Measurements from ENCODE around the gene ZNF436.
A peak's percentile ranks its signal among the peaks of the same experiment; 100 is the strongest.
"Not testable (repeated sequence)": the region's sequence is repeated elsewhere in the genome, so short reads cannot be mapped to it uniquely, and the experiment has no call there.

The ZNF436 gene

DNA sequence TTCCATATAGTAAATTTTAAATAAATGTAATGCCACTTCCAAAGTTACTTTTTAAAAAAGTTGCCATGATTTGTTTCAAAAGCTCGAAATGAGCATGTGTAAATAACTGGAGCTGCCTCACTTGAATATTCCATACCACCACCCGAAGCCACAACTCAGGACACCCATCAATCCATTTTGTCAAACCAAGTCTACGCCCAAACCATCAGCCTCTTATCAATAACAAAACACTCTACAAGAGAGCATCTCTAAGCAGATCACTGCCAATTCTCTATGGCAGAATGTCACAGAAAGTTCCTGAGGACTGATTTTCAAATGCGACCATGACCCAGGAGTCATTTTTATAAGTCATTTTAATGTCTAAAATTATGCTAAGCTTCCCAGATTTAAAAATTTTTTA, 30.0 kb downstream of the ZNF436 start:
- H3K4me3 ChIP-seq (ENCODE audit: low read depth in 1 of 5, low read length in 5 of 5) = no peak overlapping the region
- H3K4me1 ChIP-seq (ENCODE audit: control insufficient read depth in 5 of 5, insufficient read depth in 5 of 5, low read length in 5 of 5) = peaks cover 0 to 50% (median 43%) of the 10 kb centered on the region in 5 donors
- H3K36me3 ChIP-seq (ENCODE audit: control insufficient read depth in 5 of 5, insufficient read depth in 5 of 5, low read length in 5 of 5) = peaks cover 4 to 23% (median 16%) of the 10 kb centered on the region in 5 donors
- H3K9ac ChIP-seq (ENCODE audit: low read length in 5 of 5) = no peak overlapping the region
- no peaks in the 10 kb centered on the region for H3K27me3 ChIP-seq (ENCODE audit: control insufficient read depth in 5 of 5, insufficient read depth in 4 of 5, low read length in 5 of 5)
- H3K27ac ChIP-seq (ENCODE audit: low read depth, low read length) = no peak overlapping the region
- H3K9me3 ChIP-seq (ENCODE audit: control insufficient read depth in 5 of 5, low read length in 5 of 5) = no peaks in the 10 kb centered on the region

DNA sequence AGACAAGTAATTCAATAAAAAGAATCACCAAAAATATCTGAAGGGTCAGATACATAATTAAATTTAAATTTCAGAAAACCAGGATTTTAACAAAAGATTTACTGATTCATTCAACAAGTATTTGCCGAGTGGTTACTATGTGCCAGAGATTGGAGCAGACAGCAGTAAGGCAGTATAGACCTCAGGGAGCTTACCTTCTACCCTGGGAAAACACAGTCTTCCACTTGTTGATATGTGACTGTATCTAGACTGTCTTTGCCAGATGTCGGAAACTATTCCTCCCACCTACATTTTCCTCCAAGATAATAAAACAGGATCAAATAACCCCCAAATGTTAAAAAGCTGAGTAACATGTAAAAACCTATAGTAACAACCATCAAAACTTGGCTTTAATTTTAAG, 31.8 kb downstream of the ZNF436 start:
- H3K4me1 ChIP-seq (ENCODE audit: control insufficient read depth in 5 of 5, insufficient read depth in 5 of 5, low read length in 5 of 5) = peaks cover 0 to 46% (median 38%) of the 10 kb centered on the region in 5 donors

DNA sequence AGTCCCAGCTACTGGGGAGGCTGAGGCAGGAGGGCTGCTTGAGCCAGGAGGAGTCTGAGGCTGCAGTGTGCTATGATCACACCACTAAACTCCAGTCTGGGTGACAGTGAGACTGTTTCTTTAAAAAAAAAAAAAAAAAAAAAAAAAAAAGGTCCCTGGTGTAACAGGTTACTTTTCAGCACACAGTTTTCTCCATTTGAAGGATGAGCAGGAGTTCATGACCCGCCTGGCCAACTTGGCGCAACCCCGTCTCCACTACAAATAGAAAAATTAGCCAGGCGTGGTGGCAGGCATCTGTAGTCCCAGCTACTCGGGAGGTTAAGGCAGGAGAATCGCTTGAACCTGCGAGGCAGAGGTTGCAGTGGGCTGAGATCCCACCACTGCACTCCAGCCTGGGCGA, 37.9 kb downstream of the ZNF436 start:
- H3K9me3 ChIP-seq (ENCODE audit: control insufficient read depth in 5 of 5, low read length in 5 of 5) = no peaks in the 10 kb centered on the region
- no peak overlapping the region for H3K9ac ChIP-seq (ENCODE audit: low read length in 5 of 5)
- H3K4me3 ChIP-seq (ENCODE audit: low read depth in 1 of 5, low read length in 5 of 5) = no peak overlapping the region
- no peaks in the 10 kb centered on the region for H3K27me3 ChIP-seq (ENCODE audit: control insufficient read depth in 5 of 5, insufficient read depth in 4 of 5, low read length in 5 of 5)
- peak overlapping the region; percentile 32 for H3K27ac ChIP-seq (ENCODE audit: low read depth, low read length)
- peaks cover 0 to 14% (median 9%) of the 10 kb centered on the region in 5 donors for H3K4me1 ChIP-seq (ENCODE audit: control insufficient read depth in 5 of 5, insufficient read depth in 5 of 5, low read length in 5 of 5)
- peaks cover 10 to 86% (median 50%) of the 10 kb centered on the region in 5 donors for H3K36me3 ChIP-seq (ENCODE audit: control insufficient read depth in 5 of 5, insufficient read depth in 5 of 5, low read length in 5 of 5)

More for the DNA sequence above, 31.8 kb downstream of the ZNF436 start:
- no peak overlapping the region for H3K4me3 ChIP-seq (ENCODE audit: low read depth in 1 of 5, low read length in 5 of 5)
- no peak overlapping the region for H3K9ac ChIP-seq (ENCODE audit: low read length in 5 of 5)
- H3K27ac ChIP-seq (ENCODE audit: low read depth, low read length) = peak overlapping the region; percentile 17
- H3K27me3 ChIP-seq (ENCODE audit: control insufficient read depth in 5 of 5, insufficient read depth in 4 of 5, low read length in 5 of 5) = no peaks in the 10 kb centered on the region
- no peaks in the 10 kb centered on the region for H3K9me3 ChIP-seq (ENCODE audit: control insufficient read depth in 5 of 5, low read length in 5 of 5)
- H3K36me3 ChIP-seq (ENCODE audit: control insufficient read depth in 5 of 5, insufficient read depth in 5 of 5, low read length in 5 of 5) = peaks cover 10 to 39% (median 32%) of the 10 kb centered on the region in 5 donors

DNA sequence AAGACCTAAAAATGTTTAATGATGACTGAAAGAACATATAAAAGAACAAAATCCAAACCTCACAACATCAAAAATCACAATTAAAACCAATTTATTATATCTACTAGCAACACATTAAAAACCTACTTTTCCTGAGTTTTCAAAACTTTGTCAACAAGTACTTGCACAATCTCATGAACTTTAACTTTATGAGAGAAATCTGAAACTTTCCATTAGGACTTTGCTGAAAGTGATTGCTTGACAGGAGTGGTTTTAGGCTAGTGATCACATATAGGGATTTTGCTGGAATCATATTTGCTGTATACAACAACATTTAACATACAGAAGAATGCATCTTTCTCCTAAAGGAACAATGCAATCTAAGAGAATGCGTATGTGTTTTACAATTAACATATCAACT, 38.8 kb downstream of the ZNF436 start:
- Histone ChIP-seq H3K9me3 (ENCODE audit: control insufficient read depth in 5 of 5, low read length in 5 of 5) (no peaks in the 10 kb centered on the region), H3K27ac (ENCODE audit: low read depth, low read length) (peak overlapping the region; percentile 32), H3K36me3 (ENCODE audit: control insufficient read depth in 5 of 5, insufficient read depth in 5 of 5, low read length in 5 of 5) (peaks cover 10 to 90% (median 55%) of the 10 kb centered on the region in 5 donors), H3K4me1 (ENCODE audit: control insufficient read depth in 5 of 5, insufficient read depth in 5 of 5, low read length in 5 of 5) (peaks cover 0 to 14% (median 9%) of the 10 kb centered on the region in 5 donors), H3K9ac (ENCODE audit: low read length in 5 of 5) (no peak overlapping the region), H3K4me3 (ENCODE audit: low read depth in 1 of 5, low read length in 5 of 5) (no peak overlapping the region), H3K27me3 (ENCODE audit: control insufficient read depth in 5 of 5, insufficient read depth in 4 of 5, low read length in 5 of 5) (no peaks in the 10 kb centered on the region)

DNA sequence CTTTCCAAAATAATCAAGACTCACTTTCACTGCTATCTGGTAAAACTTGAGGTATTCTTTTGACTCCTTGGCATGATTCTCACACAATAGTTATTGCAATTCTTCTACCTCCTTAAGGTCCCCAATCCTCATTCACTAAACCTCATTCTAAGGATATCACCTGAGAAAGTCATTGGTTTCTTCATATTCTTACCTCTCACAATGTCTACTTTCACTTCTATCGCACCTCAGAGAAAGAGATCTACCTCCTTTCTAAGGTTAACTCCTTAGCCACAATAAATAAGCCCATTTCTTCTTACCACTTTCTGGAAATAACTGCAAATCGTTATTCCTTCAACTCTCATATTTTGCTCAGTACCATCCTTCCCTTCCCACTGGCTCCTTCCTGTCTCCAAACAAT, 44.2 kb downstream of the ZNF436 start:
- H3K36me3 ChIP-seq (ENCODE audit: control insufficient read depth in 5 of 5, insufficient read depth in 5 of 5, low read length in 5 of 5) = peaks cover 13 to 50% (median 39%) of the 10 kb centered on the region in 5 donors
- H3K9me3 ChIP-seq (ENCODE audit: control insufficient read depth in 5 of 5, low read length in 5 of 5) = no peaks in the 10 kb centered on the region
- H3K27me3 ChIP-seq (ENCODE audit: control insufficient read depth in 5 of 5, insufficient read depth in 4 of 5, low read length in 5 of 5) = no peaks in the 10 kb centered on the region
- H3K9ac ChIP-seq (ENCODE audit: low read length in 5 of 5) = no peak overlapping the region
- H3K4me3 ChIP-seq (ENCODE audit: low read depth in 1 of 5, low read length in 5 of 5) = no peak overlapping the region
- H3K4me1 ChIP-seq (ENCODE audit: control insufficient read depth in 5 of 5, insufficient read depth in 5 of 5, low read length in 5 of 5) = peaks cover 0 to 3% (median 1%) of the 10 kb centered on the region in 5 donors
- H3K27ac ChIP-seq (ENCODE audit: low read depth, low read length) = no peak overlapping the region

DNA sequence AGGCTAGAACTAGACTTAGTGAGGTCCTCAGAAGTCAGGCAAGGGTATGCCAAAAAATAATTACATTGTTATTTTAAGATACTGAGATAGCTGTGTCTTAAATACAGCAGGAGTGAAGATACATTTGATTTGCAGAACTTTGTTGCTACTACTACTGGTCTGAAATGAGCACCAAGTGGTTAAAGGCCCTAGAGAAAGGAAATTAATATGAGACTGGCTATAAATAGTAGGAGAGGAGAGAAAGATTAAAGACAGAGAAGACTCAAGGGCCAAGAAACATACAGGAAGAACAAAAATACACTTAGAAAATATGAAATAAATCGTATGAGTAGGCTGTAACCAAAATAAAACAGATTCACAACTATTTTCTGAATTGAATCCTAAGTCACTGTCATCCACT, 46.9 kb downstream of the ZNF436 start:
- no peaks in the 10 kb centered on the region for H3K9me3 ChIP-seq (ENCODE audit: control insufficient read depth in 5 of 5, low read length in 5 of 5)
- H3K27me3 ChIP-seq (ENCODE audit: control insufficient read depth in 5 of 5, insufficient read depth in 4 of 5, low read length in 5 of 5) = no peaks in the 10 kb centered on the region
- peaks cover 0 to 3% (median 0%) of the 10 kb centered on the region in 5 donors for H3K4me1 ChIP-seq (ENCODE audit: control insufficient read depth in 5 of 5, insufficient read depth in 5 of 5, low read length in 5 of 5)
- peaks cover 34 to 52% (median 44%) of the 10 kb centered on the region in 5 donors for H3K36me3 ChIP-seq (ENCODE audit: control insufficient read depth in 5 of 5, insufficient read depth in 5 of 5, low read length in 5 of 5)
- H3K27ac ChIP-seq (ENCODE audit: low read depth, low read length) = no peak overlapping the region
- H3K9ac ChIP-seq (ENCODE audit: low read length in 5 of 5) = no peak overlapping the region
- no peak overlapping the region for H3K4me3 ChIP-seq (ENCODE audit: low read depth in 1 of 5, low read length in 5 of 5)

DNA sequence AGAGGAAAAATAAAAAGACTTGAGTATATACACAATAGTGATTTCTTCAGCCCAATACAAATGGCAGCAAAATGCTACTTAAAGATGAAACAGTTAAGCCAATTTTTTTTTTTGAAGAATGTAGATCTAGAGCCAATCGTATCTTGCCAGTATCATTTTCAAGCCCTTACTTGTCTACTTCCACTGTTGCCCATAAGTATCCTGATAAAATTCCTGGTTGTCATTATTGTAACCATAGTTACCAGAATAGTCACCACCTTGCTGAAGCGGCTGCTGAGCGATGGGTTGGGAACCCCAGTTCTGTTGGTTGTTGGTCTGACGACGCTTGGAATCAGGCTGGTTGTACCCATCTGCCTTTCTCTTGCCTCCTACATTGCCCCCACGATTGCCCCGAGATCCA, 59.4 kb downstream of the ZNF436 start:
- not testable (repeated sequence) for H3K4me1 ChIP-seq (ENCODE audit: control insufficient read depth in 5 of 5, insufficient read depth in 5 of 5, low read length in 5 of 5); H3K27ac ChIP-seq (ENCODE audit: low read depth, low read length); H3K4me3 ChIP-seq (ENCODE audit: low read depth in 1 of 5, low read length in 5 of 5); H3K27me3 ChIP-seq (ENCODE audit: control insufficient read depth in 5 of 5, insufficient read depth in 4 of 5, low read length in 5 of 5); H3K9me3 ChIP-seq (ENCODE audit: control insufficient read depth in 5 of 5, low read length in 5 of 5); H3K9ac ChIP-seq (ENCODE audit: low read length in 5 of 5)
- H3K36me3 ChIP-seq (ENCODE audit: control insufficient read depth in 5 of 5, insufficient read depth in 5 of 5, low read length in 5 of 5) = peaks cover 27 to 57% (median 38%) of the 10 kb centered on the region in 5 donors
